Activated CD4-positive, alpha-beta T cell treated with anti-CD3 and anti-CD28 coated beads, Interleukin-10, Interleukin-2, amounts not matched to agents 100 ng/mL and 50 ng/mL, durations not matched to agents 16 hours and 8 hours (primary cell): ENCODE measurements around the gene RNF114.
"Not testable (repeated sequence)": the region's sequence is repeated elsewhere in the genome, so short reads cannot be mapped to it uniquely, and the experiment has no call there.

Source experiments
- DNase-seq: peaks from one replicate; pipeline ENCODE4 v3.0.0-alpha.2; 2020

The RNF114 gene

GRCh38 chr20:49928411-49929141, 7.6 kb upstream of the RNF114 start:
- peak; percentile 86 for DNase-seq

DNA sequence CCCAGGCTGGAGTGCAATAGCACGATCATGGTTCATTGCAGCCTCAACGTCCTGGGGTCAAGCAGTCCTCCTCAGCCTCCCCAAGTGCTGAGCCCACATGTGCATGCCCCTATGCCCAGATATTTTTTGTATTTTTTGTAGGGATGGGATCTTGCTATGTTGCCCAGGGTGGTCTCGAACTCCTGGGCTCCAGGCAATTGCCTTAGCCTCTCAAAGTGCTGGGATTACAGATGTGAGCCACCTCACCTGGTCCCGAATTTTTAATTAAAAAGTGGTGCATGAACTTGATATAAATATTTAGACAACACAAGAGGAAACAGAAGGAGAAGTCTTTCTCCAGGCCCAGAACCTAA, 7.1 kb upstream of the RNF114 start:
- no peak for DNase-seq

DNA sequence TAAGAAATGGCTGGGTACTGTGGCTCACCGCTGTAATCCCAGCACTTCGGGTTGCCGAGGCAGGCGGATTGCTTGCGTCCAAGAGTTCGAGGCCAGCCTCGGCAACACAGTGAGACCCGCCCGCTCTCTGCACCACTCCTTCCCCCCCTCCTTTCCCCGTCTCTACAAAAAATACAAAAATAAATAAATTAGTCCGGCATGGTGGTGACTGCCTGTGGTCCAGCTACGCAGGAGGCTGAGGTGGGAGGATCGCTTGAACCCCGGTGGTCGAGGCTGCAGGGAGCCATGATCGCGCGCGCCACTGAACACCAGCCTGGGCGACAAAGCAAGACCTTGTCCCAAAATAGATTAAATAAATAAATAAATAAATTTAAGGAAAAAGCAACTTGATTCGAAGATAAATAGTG, 448 bp upstream of the RNF114 start:
- no peak for DNase-seq

DNA sequence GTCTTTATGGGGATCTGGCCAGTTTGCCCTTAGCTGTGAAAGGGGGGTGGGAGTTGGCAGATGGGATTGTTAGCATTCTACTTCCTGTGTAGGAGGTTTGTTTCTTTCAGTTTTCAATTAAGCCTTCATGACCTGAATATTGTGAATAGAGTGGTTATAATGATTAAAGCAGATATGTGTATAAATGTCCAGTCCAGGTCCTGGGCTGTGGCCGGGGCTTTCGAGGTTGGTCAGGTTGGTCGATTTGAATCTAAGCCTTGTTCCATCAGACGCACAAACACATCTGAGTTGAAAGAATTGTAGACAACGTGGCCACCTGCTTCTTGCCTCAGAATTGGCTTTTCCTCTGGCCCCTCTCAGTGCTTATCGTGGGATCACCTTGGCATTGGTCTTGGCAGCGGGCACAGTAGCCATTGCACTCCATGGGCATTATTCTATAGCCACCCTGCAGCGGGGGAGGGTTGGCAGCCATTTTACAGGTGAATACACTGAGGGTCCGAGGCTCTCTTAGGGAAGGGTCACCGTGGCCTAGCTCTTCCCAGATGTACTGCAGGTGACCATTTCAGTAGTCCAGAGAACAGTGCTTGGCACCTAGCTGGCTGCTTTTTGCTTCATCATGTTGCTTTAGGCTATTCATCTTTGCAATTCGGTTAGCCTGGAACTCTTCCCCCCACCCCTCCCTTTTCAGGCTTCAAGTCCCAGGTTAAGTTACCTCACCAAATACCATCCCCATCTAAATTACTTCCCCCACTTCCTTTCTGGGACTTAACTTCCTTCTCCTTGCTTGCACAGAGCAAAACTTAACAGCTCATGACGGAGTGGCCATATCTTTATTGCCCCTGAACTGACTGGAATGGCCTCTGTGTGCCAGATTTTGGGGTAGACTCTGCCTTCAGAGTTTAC, 1.1 kb downstream of the RNF114 start:
- no peak for DNase-seq

GRCh38 chr20:49938173-49939163, 2.3 kb downstream of the RNF114 start:
- DNase-seq = no peak

GRCh38 chr20:49941456-49941855, 5.3 kb downstream of the RNF114 start:
- no peak for DNase-seq

DNA sequence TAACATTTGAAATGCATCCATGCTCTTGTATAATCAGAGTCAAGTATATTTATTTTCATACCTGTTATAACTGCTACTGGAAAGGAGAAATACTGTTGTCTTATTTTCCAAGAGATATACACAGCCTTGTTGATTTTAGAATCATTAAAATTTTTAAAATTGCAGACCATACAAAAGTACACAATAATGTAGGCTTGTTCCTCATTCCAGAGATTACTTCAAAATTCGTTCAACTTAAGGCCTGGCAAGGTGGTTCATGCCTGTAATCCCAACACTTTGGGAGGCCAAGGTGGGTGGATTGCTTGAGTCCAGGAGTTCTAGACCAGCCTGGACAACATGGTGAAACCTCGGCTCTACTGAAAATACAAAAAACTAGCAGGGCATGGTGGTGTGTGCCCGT, 6.1 kb downstream of the RNF114 start:
- DNase-seq = no peak

- no peak for DNase-seq
Measured at GRCh38 chr20:49942942-49943341, 6.7 kb downstream of the RNF114 start.

DNA sequence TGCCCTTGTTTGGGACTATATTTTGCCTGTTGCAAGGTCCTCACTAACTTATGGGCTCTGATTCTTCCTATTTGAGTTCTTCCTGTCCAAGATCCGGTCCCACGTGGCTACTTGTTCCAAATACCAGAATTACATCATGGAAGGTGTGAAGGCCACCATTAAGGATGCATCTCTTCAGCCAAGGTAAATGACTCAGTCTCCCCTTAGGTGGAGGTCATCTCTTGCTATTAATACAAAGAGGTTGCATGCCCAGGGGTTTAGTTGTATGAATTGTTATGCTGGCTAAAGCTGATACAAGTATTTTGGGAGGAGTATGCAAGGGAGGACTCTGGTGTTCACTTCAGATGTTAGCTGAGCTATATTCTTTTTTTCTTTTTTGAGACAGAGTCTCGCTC, 9.1 kb downstream of the RNF114 start:
- no peak for DNase-seq

DNA sequence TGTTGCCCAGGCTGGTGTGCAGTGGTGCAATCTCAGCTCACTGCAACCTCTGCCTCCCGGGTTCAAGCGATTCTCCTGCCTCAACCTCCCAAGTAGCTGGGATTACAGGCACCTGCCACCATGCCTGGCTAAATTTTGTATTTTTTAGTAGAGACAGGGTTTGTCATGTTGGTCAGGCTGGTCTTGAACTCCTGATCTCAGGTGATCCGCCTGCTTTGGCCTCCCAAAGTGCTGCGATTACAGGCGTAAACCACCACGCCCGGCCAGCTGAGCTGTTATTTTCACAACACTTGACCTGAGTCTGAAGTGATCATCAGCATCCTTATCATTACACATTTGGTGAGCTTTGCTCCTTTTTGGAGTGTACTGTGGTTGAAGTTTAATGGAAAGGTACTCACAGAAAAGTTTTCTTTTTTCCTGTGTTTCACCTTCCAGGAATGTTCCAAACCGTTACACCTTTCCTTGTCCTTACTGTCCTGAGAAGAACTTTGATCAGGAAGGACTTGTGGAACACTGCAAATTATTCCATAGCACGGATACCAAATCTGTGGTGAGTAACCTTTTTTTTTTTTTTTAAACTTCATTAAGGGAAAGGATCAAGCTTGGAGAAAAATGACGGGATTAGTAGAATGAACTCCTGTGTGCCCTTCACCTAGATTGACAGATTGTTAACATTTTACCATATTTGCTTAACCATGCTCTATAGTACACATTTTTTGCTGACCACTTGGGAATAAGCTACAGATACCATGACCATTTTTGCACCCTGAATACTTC, 9.7 kb downstream of the RNF114 start:
- no peak for DNase-seq

- no peak for DNase-seq
Measured at GRCh38 chr20:49948178-49948577, 12.0 kb downstream of the RNF114 start.

DNA sequence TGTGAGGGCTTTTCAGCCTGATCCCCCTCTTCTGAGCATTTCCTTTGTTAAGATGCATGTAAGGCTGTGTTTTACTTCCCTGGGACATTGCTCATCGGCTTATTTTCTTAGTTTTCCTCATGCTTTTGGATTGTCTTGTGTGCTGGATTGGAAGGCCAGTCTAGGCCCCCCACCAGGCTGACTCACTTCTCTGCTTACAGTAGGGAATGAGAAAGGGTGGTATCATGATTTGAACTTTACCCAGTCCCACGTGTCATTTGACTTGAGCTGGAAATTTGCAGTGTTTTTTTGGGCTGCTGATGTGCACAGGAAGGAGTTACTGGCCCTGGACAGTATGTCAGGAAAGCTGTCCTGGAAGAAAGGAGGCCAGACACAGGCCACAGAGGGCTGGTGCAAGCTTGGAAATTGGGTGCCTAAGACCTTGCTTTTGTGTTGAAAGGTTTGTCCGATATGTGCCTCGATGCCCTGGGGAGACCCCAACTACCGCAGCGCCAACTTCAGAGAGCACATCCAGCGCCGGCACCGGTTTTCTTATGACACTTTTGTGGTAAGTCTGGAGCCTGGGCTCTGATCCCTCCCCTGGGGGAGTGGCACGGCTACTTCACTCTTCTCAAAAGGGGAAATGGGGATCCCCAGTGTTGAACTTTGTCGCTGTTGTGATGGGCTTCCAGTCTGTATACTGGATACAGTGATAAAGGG, 12.8 kb downstream of the RNF114 start:
- no peak for DNase-seq

DNA sequence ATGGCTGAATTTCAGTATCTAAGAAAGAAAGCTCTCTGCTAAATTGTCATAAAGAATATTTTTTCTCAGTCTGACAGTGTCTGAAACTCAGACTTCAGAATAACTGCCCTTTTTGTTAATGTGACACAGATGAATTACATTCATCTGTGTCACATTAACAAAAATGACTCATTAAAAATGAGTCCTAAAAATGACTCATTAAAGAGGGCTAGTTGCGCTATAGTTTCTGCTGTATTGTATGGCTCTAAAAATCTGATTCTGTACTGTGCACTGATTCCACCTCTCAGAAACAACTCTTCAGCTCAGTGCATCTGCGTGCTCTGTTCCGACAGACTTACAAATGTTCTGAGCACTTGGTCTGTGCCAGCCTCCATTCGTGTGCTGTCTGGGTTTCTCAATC, 15.0 kb downstream of the RNF114 start:
- DNase-seq = peak; percentile 61

DNA sequence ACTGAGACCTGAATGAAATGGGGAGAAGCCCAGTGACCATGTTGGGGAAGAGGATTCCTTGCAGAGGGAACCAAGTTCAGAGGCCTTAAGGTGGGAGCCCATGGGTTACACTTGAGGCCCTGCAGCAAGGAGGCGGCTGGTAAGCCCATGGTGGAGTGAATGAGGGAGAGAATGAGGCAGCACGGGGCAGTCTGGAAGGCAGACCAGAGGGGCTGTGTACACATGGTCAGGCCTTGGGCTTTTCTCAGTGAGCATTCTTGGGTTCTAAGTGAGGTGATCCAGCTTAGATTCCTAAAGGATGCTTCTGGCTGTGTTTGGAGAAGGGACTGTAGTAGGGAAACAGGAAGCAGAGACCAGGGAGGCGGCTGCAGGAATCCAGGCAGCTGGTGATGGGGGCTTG, 19.0 kb downstream of the RNF114 start:
- DNase-seq = no peak

- not testable (repeated sequence) for DNase-seq
Measured at GRCh38 chr20:49955830-49956396, 19.7 kb downstream of the RNF114 start.

- no peak for DNase-seq
Measured at GRCh38 chr20:49956689-49957088, 20.5 kb downstream of the RNF114 start.

GRCh38 chr20:49957089-49957938, 21.1 kb downstream of the RNF114 start:
- not testable (repeated sequence) for DNase-seq

DNA sequence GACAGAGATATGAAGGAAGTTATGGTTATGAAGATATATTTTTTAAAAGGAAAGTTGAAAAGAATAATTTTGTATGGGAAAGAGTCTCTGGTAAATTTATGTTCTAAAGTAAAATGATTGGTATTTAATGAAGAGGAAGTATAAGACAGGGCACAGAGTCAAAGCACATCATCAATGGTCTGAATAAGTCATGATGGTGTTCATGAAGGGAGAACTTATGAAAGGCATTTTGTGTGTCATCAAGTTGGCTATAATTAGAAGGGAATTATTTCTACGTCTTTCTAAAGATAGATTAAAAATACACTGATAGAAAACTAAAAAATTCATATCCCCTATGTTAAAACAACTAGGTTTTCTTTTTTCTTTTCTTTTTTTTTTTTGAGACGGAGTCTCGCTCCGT, 25.2 kb downstream of the RNF114 start:
- no peak for DNase-seq

DNA sequence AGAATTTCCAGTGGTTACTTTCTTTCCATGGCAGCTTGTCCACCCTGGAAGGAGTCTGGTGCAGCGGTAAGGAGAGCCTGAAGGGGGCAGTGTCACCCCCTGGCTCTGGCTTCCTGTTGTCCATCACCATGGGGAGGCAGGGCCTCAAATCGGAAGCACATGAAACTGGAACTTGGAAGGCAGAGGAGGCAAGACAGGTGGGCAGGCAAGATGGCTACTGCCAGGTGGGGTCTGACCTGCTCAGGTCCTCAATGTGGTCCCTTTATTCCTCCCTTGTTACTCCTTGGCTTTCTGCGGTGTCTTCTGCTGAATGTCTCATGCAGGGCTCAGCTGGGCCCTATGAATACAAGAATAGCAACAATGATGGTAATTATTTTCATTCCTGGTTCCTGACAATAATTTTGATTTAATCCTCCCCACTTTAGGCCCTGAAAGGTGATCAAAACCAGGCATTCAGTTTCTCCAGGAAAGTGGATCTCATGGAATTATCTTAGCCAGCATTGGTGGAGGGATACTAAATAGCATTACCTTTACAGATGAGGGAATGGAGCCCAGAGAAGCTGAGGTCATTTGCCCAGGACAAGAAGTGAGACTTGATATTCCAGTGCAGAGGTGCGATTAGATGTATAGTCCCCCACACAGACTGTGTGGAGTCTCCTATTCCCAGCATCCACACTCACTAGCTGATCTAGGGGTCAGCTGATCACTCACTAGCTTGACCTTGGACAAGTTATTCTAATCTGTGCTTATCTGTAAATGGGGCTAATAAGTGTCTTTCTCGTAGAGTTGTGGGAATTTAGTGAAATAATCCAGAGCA, 29.0 kb downstream of the RNF114 start:
- DNase-seq = peak; percentile 31
